DND-41 (cell line): ENCODE measurements around the gene LMX1A.

Experiments
- EZH2 ChIP-seq: IDR thresholded peaks from 3 replicates; pipeline ENCODE4 v1.6.1; 2012; ENCODE audit warnings: borderline replicate concordance, low read depth, mild to moderate bottlenecking, moderate library complexity, low read length, inconsistent platforms; ENCODE audit not compliant: severe bottlenecking
- TF ChIP-seq, protein P1 (sequence below): IDR thresholded peaks from 2 replicates; pipeline ENCODE4 v1.5.1; 2012; ENCODE audit warnings: borderline replicate concordance, low read length, moderate library complexity, mild to moderate bottlenecking; ENCODE audit not compliant: poor library complexity, severe bottlenecking; ENCODE audit errors: extremely low read depth

DNA sequence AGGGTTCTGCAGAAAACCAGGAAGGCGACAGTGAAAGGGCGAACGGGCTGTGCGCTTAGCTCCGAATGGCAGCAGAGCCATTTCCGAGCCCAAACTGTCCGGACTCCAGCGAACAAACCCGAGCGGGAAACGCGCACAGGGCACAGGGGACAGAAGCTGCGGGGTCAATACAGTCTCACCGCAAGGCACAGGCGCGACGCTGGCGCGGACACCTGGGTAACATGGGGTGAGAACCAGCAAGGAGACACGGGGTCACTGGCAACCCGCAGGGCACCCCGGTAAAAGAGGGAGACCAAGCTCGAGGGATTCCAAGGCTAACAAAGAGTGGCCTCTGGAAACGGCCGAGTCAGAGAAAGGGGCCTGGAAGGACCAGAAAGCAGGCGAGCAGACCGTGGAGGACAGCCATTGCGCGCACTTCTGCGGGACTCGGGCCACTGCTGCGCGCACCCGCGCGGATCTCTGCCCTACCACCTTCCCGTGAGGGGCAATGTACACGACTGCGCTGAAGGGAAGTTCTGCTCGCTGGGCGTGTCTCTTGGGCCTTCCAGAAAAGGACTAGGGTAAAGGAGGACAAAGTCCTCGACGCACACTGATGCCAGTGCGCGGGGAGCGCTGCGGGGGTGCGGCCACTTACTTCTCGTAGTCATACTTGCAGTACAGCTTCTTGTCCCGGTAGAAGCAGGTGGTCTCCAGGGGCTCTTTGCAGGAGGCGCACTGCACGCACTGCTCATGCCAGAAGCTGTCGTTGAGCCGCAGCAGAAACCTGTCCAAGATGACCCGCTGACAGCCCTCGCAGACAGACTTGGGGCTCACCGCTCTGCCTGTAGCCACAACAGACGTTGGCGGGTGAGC, 3.8 kb downstream of the LMX1A start:
- TF ChIP-seq, protein P1, sequence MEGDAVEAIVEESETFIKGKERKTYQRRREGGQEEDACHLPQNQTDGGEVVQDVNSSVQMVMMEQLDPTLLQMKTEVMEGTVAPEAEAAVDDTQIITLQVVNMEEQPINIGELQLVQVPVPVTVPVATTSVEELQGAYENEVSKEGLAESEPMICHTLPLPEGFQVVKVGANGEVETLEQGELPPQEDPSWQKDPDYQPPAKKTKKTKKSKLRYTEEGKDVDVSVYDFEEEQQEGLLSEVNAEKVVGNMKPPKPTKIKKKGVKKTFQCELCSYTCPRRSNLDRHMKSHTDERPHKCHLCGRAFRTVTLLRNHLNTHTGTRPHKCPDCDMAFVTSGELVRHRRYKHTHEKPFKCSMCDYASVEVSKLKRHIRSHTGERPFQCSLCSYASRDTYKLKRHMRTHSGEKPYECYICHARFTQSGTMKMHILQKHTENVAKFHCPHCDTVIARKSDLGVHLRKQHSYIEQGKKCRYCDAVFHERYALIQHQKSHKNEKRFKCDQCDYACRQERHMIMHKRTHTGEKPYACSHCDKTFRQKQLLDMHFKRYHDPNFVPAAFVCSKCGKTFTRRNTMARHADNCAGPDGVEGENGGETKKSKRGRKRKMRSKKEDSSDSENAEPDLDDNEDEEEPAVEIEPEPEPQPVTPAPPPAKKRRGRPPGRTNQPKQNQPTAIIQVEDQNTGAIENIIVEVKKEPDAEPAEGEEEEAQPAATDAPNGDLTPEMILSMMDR, result no peak
- TF ChIP-seq EZH2, result no peak
